GM08714 (cell line): ENCODE data around the gene GPR160.
A peak's percentile ranks its signal among the peaks of the same experiment; 100 is the strongest.
"Not testable (repeated sequence)": the region's sequence is repeated elsewhere in the genome, so short reads cannot be mapped to it uniquely, and the experiment has no call there.

Experiments used
- H3K4me3 ChIP-seq: fragments of 200-500 bp; sonication (Bioruptor generic); 2 replicates; pipeline ENCODE4 v1.5.1; 2014; ENCODE audit warnings: mild to moderate bottlenecking, low read length, inconsistent platforms
- ZNF274 ChIP-seq: IDR thresholded peaks from 2 replicates; pipeline ENCODE4 v1.6.1; 2012; ENCODE audit warnings: mild to moderate bottlenecking, low read depth, low read length

GPR160 gene

DNA sequence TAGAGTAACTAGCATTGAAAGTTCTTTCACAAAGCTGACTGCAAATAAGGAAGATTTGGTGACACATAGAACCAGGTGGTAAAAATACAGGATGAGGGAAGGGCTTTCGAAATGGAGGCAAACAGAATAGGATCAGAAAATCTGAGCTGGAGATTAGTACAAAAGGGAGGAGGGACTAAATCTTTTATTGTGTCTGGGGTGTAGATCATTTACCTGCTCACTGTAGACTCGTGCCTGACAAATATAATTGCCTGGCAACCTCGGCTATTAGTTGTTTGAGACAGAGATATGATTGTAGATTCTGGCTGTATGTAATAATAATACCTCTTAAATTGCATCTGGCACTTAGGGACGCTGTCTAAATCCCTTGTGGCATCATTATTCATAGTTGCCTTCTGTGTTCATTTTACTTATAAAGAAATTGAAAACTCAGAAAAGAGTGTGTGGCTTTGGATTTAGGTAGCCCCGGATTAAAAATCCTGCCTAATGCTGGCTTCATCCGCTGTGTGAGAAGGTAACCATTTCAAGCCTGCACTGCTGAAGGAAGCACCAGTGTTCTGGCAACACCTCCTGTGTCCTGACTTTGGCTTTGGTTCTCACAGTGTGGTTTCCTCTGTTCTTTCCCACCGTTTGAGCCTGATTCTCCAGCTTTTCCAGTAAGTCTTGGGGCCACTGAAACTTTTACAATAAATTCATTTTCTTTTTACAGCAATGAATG, 25.0 kb upstream of the GPR160 start:
- no peak overlapping the region for H3K4me3 ChIP-seq

GRCh38 chr3:170016057-170016456, 21.7 kb upstream of the GPR160 start:
- H3K4me3 ChIP-seq, result no peak overlapping the region
- TF ChIP-seq ZNF274, result no peak

More for the DNA sequence above, 25.0 kb upstream of the GPR160 start:
- TF ChIP-seq ZNF274, result no peak

DNA sequence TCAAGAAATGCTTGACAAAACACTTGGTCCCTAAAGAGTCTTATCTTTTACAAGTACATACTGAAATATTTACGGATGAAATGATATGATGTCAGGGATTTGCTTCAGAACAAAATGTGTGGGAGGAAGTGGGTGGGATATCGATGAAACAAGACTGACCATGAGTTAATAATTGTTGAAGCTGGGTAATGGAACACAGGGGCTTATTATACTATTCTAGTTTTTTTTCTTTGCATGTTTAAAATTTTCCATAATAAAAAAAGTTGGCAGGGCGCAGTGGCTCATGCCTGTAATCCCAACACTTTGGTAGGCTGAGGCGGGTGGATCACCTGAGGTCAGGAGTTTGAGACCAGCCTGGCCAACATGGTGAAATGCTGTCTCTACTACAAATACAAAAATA, 18.5 kb upstream of the GPR160 start:
- not testable (repeated sequence) for H3K4me3 ChIP-seq

DNA sequence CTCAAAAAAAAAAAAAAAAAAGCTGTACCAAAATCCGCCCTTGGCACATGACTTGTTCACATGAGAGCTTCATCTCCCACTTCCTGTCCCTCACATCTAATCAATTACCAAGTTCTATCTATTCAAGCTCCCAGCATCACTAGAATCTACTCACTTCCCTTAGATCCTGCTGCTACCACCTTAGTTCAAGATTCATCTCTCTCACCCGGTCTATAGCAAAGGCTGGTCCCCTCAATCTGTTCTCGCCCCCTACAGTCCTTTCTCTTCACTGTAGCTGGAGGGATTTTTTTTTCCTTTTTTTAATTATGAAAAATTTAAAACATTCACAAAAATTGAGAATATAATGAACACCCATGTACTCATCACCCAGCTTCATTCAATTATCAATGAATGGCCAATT, 16.7 kb upstream of the GPR160 start:
- no peak overlapping the region for H3K4me3 ChIP-seq
- TF ChIP-seq ZNF274, result no peak

GRCh38 chr3:170022336-170022735, 15.5 kb upstream of the GPR160 start:
- no peak overlapping the region for H3K4me3 ChIP-seq

DNA sequence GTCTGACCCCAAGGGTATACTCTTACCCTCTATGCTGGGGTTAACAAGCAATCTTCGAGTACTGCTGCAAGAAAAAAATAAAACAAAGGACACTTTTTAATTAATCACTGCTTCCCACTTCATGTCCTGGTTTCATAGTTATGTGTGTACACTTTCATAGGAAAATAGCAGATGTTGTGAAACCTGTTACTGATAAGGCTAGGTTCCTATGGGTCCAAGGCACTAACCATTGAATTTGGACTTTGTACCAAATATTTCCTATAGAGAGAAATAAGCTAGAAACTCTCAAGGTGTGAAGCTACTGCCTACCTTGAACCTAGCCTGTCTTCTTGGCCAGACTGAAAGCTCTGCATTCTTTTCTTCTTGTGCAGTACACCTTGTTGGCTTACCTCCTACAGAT, 14.6 kb upstream of the GPR160 start:
- no peak overlapping the region for H3K4me3 ChIP-seq
- no peak for TF ChIP-seq ZNF274

More at GRCh38 chr3:170022336-170022735, 15.5 kb upstream of the GPR160 start:
- no peak for TF ChIP-seq ZNF274

GRCh38 chr3:170024581-170024980, 13.2 kb upstream of the GPR160 start:
- no peak overlapping the region for H3K4me3 ChIP-seq
- TF ChIP-seq ZNF274, result no peak

GRCh38 chr3:170027233-170028102, 10.3 kb upstream of the GPR160 start:
- TF ChIP-seq ZNF274, result no peak

GRCh38 chr3:170033489-170033888, 4.3 kb upstream of the GPR160 start:
- no peak overlapping the region for H3K4me3 ChIP-seq
- TF ChIP-seq ZNF274, result no peak

More at GRCh38 chr3:170027233-170028102, 10.3 kb upstream of the GPR160 start:
- H3K4me3 ChIP-seq, result no peak overlapping the region

DNA sequence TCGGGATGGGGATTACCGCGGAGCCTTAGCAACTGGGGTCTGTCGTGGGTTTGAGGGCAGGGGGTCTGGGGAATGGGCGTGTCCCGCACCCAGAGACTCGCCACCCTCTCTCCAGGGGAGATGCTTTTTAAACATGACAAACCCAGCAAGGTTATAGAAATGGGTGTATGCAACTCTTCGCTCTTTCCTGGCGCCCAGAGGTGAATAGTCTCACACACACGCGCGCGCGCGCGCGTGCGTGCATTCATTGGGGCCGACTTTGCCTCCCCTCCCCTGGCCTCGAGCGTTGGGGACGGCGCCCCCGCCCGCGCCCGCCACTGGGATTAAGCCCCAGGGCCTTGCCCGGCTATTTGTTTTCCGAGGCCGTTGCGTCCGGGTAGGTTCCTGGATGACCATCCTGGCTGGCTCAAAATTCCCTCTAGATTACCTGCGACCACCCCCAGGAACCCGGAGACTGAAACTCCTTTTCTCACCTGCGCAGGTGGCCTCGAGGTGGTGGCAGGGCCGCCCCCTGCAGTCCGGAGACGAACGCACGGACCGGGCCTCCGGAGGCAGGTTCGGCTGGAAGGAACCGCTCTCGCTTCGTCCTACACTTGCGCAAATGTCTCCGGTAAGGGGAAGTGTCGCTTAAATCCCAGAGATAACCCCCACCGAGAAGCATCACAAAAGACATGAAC, 777 bp downstream of the GPR160 start:
- peak overlapping the region; percentile 70; the same call in 1 of the 2 replicates for H3K4me3 ChIP-seq
- TF ChIP-seq ZNF274, result no peak

DNA sequence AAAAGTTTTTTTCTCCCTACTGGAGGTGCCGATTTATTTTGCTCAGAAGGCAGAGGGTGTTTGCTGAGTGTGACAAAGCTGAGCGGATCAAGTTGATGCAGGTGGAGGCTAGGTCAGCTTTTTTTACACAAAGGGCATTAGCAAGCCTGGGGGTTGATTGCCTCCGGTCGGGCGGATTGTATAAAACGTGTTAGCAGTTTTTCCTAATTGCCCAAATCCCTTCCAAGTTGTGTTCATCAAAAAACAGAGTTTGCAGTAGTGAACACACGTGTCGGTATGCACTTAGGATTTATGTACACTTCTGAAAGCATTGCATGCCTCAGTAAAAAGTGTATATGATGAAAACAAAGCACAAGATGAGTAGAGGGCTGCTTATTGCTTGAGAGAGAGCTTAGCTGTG, 2.6 kb downstream of the GPR160 start:
- no peak for TF ChIP-seq ZNF274
- peak overlapping the region; percentile 52; the same call in 1 of the 2 replicates for H3K4me3 ChIP-seq

DNA sequence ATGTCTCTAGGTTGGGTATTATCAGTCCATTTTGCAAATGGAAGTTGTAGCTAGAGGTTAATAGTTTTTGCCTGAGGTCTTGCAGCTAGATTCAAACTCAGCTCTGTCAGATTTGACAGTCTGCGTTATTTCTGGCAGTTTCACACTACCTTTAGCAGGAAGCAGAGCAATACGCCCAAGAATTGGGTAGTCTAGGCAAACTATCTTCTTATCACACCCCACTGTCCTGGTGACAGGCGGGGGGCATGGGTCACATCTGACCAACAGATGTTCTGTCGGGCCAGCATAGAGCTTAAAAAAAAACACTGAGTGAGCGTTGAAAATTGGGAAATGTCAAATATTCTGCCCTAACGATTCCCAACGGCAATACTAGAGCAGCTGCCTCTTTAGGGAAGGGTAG, 5.7 kb downstream of the GPR160 start:
- H3K4me3 ChIP-seq, result no peak overlapping the region
- TF ChIP-seq ZNF274, result no peak

DNA sequence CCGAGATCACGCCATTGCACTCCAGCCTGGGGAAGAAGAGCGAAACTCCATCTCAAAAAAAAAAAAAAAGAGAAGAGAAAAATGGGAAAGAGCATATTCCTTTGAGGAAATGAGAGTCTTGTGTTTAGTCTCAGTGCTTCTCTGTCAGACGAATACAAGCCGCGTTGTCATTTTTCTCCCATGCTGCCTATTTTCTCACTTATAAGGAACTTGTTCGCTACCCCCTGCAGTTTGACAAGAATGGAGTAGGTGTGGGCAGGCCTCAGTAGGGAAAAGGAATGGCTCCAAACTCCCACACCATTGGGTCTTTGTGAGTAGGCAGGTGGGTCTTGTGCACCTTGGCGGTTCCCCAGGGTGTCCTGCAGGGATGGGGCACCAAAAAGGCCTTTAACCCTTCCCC, 6.5 kb downstream of the GPR160 start:
- peak overlapping the region; percentile 5; the same call in 1 of the 2 replicates for H3K4me3 ChIP-seq
- TF ChIP-seq ZNF274, result no peak

DNA sequence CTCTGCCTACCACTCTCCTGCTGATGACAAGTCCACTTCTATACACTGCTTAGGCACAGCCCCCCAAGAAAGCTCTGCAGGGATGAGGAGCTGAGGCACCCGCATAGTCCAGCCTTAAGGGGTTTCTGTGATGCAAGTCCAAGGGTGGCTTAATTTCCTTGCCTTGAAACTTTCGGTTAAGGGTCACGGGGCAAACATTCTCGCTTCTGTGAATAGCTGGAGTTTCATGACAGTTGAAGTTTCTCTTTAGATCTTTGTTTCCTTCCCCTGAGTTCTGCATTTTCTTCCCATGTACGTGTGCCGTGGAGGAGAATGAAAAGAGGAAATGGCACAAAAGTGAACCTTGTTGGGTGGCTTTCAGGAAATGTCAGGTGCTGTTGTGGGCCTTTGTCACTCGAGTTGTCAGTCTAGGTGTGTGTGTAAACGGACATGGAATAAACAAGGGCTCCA, 7.0 kb downstream of the GPR160 start:
- peak overlapping the region; percentile 5; the same call in 1 of the 2 replicates for H3K4me3 ChIP-seq
- TF ChIP-seq ZNF274, result no peak
